Measurements from ENCODE around the gene SPTBN1. TPM values are rescaled to one million over a fixed set of nuclear protein-coding genes. Genes with fewer than 3 reads are reported as not detected.

SPTBN1 gene
- total and polyA plus RNA-seq, 2 of the 4 experiments (the other 2 are of a cell fraction) = 49.1 to 241 TPM

- no TSS peak for BruUV-seq (replicated peaks)
- H2BK15ac ChIP-seq (ENCODE audit: low read depth, low read length) = no peak overlapping the region
- no peak overlapping the region for H2AK5ac ChIP-seq (ENCODE audit: low read depth, low read length)
- H3K9ac ChIP-seq (ENCODE audit: low read depth, low read length) = no peak overlapping the region
- ChIA-PET POLR2A (ENCODE audit: unreplicated experiment) (no interaction called here), CTCF (no interaction called here)
- no peak overlapping the region for H3K4me2 ChIP-seq (ENCODE audit: low read depth, low read length)
- no peak overlapping the region for H4K5ac ChIP-seq (ENCODE audit: low read depth, low read length)
- in situ Hi-C loops (cut with MboI; ENCODE audit: low sequenced_read_pairs) = no loop called here
- no peak overlapping the region for H2BK20ac ChIP-seq (ENCODE audit: low read depth, low read length)
- no peak overlapping the region for H3K56ac ChIP-seq (ENCODE audit: extremely low read depth, insufficient read depth, low read length)
- H3K14ac ChIP-seq (replicated peaks; ENCODE audit: low read depth, low read length) = no peak overlapping the region
- no peaks in the 10 kb centered on the region for H4K20me1 ChIP-seq (ENCODE audit: insufficient read depth, low read length)
- H3K27ac ChIP-seq (ENCODE audit: insufficient read depth, low read length) = no peak overlapping the region
- no peak overlapping the region for H4K8ac ChIP-seq (ENCODE audit: low read depth in 2 of 2, low read length in 2 of 2)
- no peak for ATAC-seq (ENCODE audit: low read depth)
- no peaks in the 10 kb centered on the region for H3K79me1 ChIP-seq (ENCODE audit: low read depth in 1 of 2, low read length in 2 of 2)
- H3K23ac ChIP-seq (ENCODE audit: low read depth, low read length) = peak overlapping the region; percentile 40; the same call in 1 of the 2 replicates
- 0 out of 2 replicates have a peak, but pooled peaks cover 2% of the 10 kb centered on the region for H3K4me1 ChIP-seq (ENCODE audit: control insufficient read depth, insufficient read depth, low read length)
- H3K27me3 ChIP-seq (ENCODE audit: control insufficient read depth, insufficient read depth, low read length) = no peaks in the 10 kb centered on the region; the same call in none of the 2 replicates
- H3K9me1 ChIP-seq (ENCODE audit: insufficient read depth, low read length) = no peaks in the 10 kb centered on the region
- no peak overlapping the region for H2BK120ac ChIP-seq (ENCODE audit: low read depth, low read length)
- dilution Hi-C loops (cut with HindIII; ENCODE audit: low sequenced_read_pairs, unreplicated experiment) = no loop called here
- DNase-seq = no peak
- no CpG with 5 or more reads among the region's 7 CpGs for WGBS, 2 experiments (ENCODE audit: extremely low coverage in 2 of 2, insufficient read length in 1 of 2)
- H3K36me3 ChIP-seq (ENCODE audit: control insufficient read depth, insufficient read depth, low read length) = no peaks in the 10 kb centered on the region
- no peak overlapping the region for H3K4me3 ChIP-seq (ENCODE audit: insufficient read depth, low read depth, low read length)
- TF ChIP-seq CHD1 (IDR thresholded peaks at IDR 0.05; ENCODE audit: low read depth, low read length) (no peak), CEBPB (IDR thresholded peaks at IDR 0.05; ENCODE audit: low read depth, low read length) (no peak), USF2 (IDR thresholded peaks at IDR 0.05; ENCODE audit: low read depth, low read length) (no peak), MAFK (IDR thresholded peaks at IDR 0.05; ENCODE audit: low read depth, low read length) (no peak), RCOR1 (IDR thresholded peaks at IDR 0.05; ENCODE audit: insufficient replicate concordance, low read length) (no peak)
- intact Hi-C loops (cut with micrococcal nuclease) = no loop called here
- H3K9me3 ChIP-seq (ENCODE audit: control insufficient read depth, insufficient read depth, low read length) = no peaks in the 10 kb centered on the region
- no peak overlapping the region for H2BK5ac ChIP-seq (ENCODE audit: low read depth, low read length, poor library complexity, severe bottlenecking)
- no peak overlapping the region for H3K4ac ChIP-seq (ENCODE audit: low read depth, low read length)
- H4K91ac ChIP-seq (ENCODE audit: insufficient read depth, low read depth, low read length) = no peak overlapping the region
- no peak overlapping the region for H3K18ac ChIP-seq (ENCODE audit: low read depth, low read length)
- no peak overlapping the region for H2AK9ac ChIP-seq (replicated peaks; ENCODE audit: low read depth, low read length, poor library complexity)
- H2AFZ ChIP-seq (replicated peaks; ENCODE audit: low read length, poor library complexity) = no peak overlapping the region
Measured at GRCh38 chr2:54438271-54438670, 17.9 kb upstream of the SPTBN1 start.

All from IMR-90 (cell line).